Amniotic stem cell (primary cell): ENCODE results near the gene GARNL3.

ENCODE experiments used
- DNase-seq: peaks from one replicate; lab custom pipeline; 2025; lab: John Stamatoyannopoulos, UW

The GARNL3 gene

GRCh38 chr9:127405344-127406125, 141.0 kb downstream of the GARNL3 start:
- no peak for DNase-seq

DNA sequence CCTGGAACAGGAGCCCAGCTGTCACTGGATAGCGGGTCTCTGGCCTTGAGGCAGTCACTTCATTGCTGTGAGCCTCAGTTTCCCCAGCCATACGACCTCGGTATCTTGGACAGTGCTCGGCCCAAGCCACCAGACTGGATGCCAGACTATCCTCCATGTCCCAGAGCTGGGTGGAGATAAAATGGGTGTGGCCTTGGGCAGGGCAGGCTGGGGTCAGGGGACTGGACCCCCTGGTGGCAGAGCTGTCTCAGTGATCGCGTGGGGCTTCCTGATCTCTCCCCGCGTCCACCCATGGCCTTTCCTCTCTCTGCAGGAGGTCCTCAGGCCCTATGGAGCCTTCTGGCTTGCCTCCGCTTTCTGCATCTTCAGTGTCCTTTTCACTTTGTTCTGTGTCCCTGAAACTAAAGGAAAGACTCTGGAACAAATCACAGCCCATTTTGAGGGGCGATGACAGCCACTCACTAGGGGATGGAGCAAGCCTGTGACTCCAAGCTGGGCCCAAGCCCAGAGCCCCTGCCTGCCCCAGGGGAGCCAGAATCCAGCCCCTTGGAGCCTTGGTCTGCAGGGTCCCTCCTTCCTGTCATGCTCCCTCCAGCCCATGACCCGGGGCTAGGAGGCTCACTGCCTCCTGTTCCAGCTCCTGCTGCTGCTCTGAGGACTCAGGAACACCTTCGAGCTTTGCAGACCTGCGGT, 142.4 kb downstream of the GARNL3 start:
- DNase-seq: no peak

- no peak for DNase-seq
Measured at GRCh38 chr9:127407492-127407843, 142.9 kb downstream of the GARNL3 start.

DNA sequence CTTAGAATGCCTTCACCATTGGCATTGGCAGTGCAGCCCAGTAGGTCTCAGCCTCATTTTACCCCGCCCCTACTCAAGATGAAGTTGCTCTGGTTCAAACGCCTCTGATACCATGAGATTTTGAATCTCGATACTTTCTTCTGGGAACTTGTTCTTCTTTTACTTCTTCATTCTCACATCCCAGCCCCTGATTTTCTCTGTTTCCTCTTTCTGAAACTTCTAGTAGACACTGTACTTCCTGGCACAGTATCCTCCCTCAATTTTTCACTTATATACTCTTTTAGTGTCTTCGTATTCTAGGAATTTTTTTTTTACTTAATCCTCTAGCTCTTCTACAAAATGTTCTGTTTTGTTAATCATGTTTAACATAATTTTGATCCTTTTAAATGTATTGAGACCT, 146.5 kb downstream of the GARNL3 start:
- DNase-seq: no peak

DNA sequence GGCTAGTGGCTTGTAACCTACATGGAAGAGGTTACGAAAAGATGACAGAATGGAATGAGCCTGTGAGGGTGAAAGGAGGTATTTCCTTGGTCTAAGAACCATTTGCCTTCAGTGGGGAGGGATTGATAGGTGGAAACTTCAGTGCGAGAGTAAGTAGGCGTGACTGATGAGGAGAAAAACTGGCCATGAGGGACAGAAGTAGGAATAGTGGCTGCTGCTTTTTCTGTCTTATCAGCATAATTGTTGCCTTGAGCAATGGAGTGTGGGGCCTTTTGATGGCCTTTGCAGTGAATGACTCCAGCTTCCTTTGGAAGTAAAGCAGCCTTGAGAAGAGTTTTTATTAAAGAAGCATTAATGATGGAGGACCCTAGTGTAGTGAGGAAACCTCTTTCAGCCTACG, 150.6 kb downstream of the GARNL3 start:
- no peak for DNase-seq

- no peak for DNase-seq
Measured at GRCh38 chr9:127415657-127416056, 151.1 kb downstream of the GARNL3 start.

DNA sequence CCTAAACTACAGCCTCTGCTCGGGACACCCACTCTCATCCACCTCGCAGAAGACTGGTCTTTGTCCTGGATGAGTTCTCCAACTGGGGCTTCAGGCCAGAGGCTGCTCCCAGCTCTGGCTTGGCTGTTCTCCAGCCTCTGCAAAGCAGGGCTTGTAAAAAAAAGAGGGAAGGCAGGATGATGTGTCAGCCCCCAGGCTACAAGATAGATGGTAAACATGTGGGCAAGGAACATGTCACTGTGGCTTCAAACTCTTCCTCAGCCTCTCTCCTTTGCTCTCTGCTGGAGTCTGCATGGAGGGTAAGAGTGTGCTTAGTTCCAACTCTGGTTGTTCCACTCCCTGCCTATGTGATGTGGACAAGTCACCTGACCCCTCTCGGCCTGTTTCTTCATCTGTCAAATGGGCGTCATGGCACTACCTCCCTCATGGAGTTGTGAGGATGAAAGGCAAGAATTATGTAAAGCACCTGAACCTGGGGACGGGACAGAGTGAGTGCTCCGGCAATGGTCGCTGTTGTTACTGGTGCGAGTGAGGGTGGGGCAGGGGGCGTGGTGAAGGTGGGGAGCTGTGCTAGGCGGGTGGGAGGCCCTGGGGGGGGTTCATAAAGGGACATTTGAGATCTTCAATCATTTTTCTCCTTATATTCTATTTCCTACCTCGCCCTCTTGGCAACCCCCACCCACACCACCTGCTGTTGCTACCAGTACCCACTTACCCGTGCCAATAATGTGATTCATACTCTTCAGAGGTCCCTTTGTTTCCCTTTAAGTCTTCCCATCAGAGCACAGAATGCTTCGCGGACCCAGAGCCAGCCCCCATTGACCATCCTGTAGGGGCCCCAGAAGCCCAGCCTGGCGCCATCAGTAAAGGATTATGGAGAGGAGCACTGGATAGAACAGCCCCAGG, 152.8 kb downstream of the GARNL3 start:
- DNase-seq: peak; percentile 46

DNA sequence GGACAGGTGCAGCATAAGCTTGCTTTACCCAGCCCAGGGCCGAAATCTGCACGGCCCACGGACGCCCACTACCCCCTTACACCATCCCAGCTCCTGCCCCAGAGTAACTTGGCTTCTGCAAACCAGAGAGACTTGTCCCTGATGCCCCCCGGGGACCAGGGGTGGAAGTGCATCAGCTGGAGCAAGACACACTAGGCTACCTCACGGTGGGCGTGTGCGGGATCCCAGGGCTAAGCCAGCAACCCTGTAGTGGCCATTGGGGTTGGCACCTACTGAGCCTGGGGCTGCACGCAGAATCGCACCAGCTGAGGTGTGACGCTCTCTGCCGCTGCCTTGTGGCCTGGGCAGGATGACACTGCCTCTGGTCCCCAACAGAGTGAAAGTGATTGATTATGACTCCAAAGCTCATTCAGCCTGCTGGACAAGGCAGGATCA, 153.5 kb downstream of the GARNL3 start:
- DNase-seq: no peak

- DNase-seq: no peak
Measured at GRCh38 chr9:127419348-127419747, 154.8 kb downstream of the GARNL3 start.

GRCh38 chr9:127421057-127421456, 156.5 kb downstream of the GARNL3 start:
- DNase-seq: no peak

- DNase-seq: no peak
Measured at GRCh38 chr9:127422133-127422782, 157.7 kb downstream of the GARNL3 start.

DNA sequence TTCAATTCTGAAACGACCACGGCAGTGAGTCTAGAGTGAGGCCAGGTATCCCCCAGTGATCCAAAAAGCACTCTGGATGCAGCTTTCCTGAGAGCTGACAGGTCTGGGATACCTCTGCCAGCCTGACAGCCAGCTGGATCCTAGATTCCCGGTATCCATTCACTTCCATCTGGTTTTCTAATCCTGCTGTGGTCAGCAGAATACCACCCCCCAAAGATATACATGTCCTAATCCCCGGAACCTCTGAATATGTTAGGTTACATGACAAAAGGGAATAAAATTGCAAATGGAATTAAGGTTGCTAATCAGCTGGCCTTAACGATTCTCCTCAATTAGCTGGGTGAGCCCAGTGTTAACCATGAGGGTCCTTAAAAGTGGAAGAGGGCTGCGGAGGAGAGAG, 158.2 kb downstream of the GARNL3 start:
- no peak for DNase-seq

GRCh38 chr9:127423476-127423933, 158.9 kb downstream of the GARNL3 start:
- no peak for DNase-seq

DNA sequence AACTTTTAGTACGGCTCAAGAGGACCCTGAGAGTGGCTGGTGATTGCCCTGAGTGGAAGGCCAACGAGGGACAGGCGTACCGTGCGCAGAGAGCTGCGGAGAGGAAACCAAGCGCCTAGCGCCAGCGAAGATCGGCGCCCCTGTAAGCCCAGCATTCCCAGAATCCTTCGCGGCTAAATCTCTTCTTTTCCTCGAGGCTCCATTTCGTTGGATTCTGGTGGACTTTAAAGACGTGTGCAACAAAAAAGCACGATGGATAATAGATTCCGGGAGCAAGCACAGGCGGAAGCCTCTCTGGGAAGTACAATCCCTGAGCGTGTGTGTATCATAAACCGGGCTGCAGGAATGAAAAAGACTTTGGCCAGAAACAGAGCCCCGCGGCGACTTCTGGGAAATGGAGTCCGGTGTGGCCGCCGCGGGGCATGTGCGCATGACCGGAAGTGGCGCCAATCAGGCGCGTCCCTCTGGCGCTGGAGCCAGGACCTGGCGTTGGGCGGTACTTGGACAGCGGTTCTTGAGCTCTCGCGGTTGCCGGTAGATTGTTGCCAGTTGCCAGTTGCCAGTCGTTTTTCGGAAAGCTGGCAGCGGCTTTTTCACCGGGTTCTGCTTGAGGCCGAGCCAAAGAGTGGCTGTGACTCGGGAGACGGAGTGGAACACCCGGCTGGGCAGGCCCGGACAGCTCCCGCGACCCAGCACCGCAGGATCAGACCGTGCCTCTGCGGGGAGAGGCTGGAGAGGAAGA, 159.5 kb downstream of the GARNL3 start, which contains the start of gene ZNF79:
Gene ZNF79, plus strand, starts transcription at position 449 of the 742 bp plus-strand sequence. CDS start 406 bp downstream, outside the sequence.
- peak; percentile 86 for DNase-seq

DNA sequence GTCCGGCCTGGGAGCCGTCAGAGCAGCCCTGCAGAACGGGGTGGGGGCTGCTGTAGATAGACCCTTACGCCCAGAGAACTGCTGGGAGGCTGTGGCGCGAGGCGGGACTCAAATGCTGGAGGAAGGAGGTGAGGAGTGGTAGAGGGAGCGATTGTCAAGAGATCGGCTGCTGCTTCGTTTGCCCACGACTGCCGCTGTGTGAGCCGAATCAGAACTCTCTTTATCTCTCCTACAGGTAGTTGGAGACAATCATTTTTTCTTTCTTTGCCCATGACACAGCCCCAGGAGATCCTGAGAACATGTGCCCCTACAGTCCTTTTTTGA, 160.1 kb downstream of the GARNL3 start:
- no peak for DNase-seq

GRCh38 chr9:127426756-127427155, 162.2 kb downstream of the GARNL3 start:
- DNase-seq: no peak

DNA sequence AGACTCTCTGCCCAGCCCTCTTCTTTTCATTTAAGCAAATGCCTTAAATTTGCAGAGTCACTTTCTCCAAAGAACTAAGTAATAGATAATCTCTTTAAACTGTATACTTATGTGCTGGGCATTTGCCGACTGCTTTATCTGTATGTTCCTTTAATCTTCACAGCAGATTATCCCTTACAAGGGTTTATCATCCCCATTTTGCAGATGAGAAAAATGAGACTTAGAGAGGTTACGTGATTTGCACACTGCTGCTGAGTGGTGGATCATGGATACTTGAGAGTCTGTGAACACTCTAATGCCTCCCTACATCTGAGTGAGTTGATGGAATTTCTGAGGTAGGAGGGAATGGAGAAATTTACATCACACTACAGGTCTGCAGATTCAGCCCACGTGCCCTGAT, 163.8 kb downstream of the GARNL3 start:
- no peak for DNase-seq

- DNase-seq: no peak
Measured at GRCh38 chr9:127430415-127430814, 165.8 kb downstream of the GARNL3 start.

GRCh38 chr9:127437497-127438264, 173.1 kb downstream of the GARNL3 start:
- no peak for DNase-seq

- DNase-seq: no peak
Measured at GRCh38 chr9:127438394-127438793, 173.8 kb downstream of the GARNL3 start.
